Right lobe of liver (tissue), 6 donors: ENCODE data around the gene AK3. TPM values are rescaled to one million over a fixed set of nuclear protein-coding genes. Genes with fewer than 3 reads are reported as not detected.

Source experiments
- ATAC-seq, 4 donors: fragments of 200-7000 bp; cut with Tn5 transposase; one replicate each; pipeline ENCODE4 v1.9.1; 2020; ENCODE audit warnings: mild to moderate bottlenecking in 4 of 4, moderate library complexity in 4 of 4
- DNase-seq, 3 donors: peaks; one replicate each; pipeline ENCODE4 v3.0.0-alpha.2; 2020
- H3K27ac ChIP-seq, 3 donors: fragments of 200-600 bp; one replicate each; pipeline ENCODE4 v1.8.0; 2022
- H3K27me3 ChIP-seq, 2 donors: fragments of 200-600 bp; one replicate each; pipeline ENCODE4 v1.8.0; 2022
- H3K36me3 ChIP-seq, 4 donors: fragments of 200-600 bp; sonication (generic) in 1 of 4; one replicate each; pipeline versions ENCODE4 v1.5.1 to v1.8.0; 2017 to 2022; ENCODE audit warnings: control low read depth in 1 of 4
- H3K4me1 ChIP-seq, 4 donors: fragments of 200-600 bp; sonication (generic) in 1 of 4; one replicate each; pipeline versions ENCODE4 v1.5.1 to v1.8.0; 2017 to 2022; ENCODE audit warnings: control low read depth in 1 of 4
- H3K4me3 ChIP-seq, 3 donors: fragments of 200-600 bp; one replicate each; pipeline ENCODE4 v1.8.0; 2022
- H3K9me3 ChIP-seq, 4 donors: fragments of 200-600 bp; sonication (generic) in 1 of 4; one replicate each; pipeline versions ENCODE4 v1.5.1 to v1.8.0; 2017 to 2022; ENCODE audit warnings: control low read depth in 1 of 4
- POLR2A ChIP-seq: fragments of 450-650 bp; IDR thresholded peaks from one replicate; pipeline ENCODE4 v1.6.1; 2017; ENCODE audit warnings: antibody characterized with exemption, mild to moderate bottlenecking
- WGBS: methylation state at CpG from one replicate; pipeline ENCODE4 v1.1.6; 2018; ENCODE audit warnings: low coverage, low lambda C conversion rate; ENCODE audit not compliant: insufficient coverage; ENCODE audit errors: missing lambda C conversion rate; 5-methylcytosine and 5-hydroxymethylcytosine counted together
- intact Hi-C, 2 donors: fragments of 100-400 bp; cut with DNase I; formaldehyde crosslinking; loops; one replicate each; pipeline versions ENCODE4 v1.11.2 to v1.14.1; 2022
- total RNA-seq, 6 experiments: library from RNA; depleted of rRNA in 2 of 6; stranded (reverse); fragments of >200 nt in 2 of 6; fragmentation: NEBNext Ultra II Directional in 3 of 6; extraction: Animal tissue kit (Norgen Biotek cat#: 25700) in 3 of 6; gene quantifications; one replicate each; pipeline versions ENCODE4 v1.1.0 to v1.2.4, GENCODE V29; 2016 to 2023
- TF ChIP-seq, protein P1 (sequence below), 4 donors: fragments of 200-600 bp in 3 of 4; fragments of 450-650 bp in 1 of 4; IDR thresholded peaks; one replicate each; pipeline versions ENCODE4 v1.5.1 to v1.8.0; 2016 to 2022; ENCODE audit warnings: antibody characterized with exemption in 4 of 4, mild to moderate bottlenecking in 2 of 4
- donor health status: DM: no; HTN: yes; CAD: no.
- donor health status: DM: no; HTN: no; CAD: no.
- donor health status: DM: no; HTN: no; CAD: no.
- donor health status: DM: no; HTN: yes; CAD: no.
- donor health status: DM: no; HTN: yes; CAD: no.

Gene AK3
- total RNA-seq, 6 experiments from 2014 or later = 72.4 to 131 (median 99.5) TPM

DNA sequence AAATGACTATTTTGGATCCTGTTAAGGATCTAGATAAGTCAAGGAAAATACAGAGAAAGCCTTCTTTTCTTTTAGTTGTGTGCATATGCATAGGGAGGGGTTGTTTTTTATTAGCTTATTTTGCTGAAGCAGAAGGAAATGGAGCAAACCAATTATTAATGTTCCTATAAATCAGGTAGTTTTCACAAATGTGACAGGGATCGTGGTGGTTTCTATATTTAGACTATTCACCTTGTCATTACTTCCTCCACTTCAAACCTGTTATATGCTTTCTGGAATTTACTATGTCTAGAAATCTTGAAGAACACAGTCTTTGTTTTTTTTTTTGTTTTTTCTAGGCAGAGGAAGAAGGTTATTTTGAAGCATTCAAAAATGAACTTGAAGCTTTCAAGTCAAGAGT is 39.5 kb downstream of the AK3 start:
- Histone ChIP-seq H3K27ac (no peak overlapping the region), H3K36me3 (peaks cover 0 to 60% (median 18%) of the 10 kb centered on the region in 4 donors), H3K9me3 (no peaks in the 10 kb centered on the region), H3K4me1 (peaks cover 0 to 24% (median 4%) of the 10 kb centered on the region in 4 donors), H3K4me3 (no peak overlapping the region), H3K27me3 (no peaks in the 10 kb centered on the region)
- intact Hi-C loops = no loop called here
- 60% methylated on average over 1 of the region's 1 CpG for WGBS
- ATAC-seq (no peak), DNase-seq (no peak)
- no peak for TF ChIP-seq POLR2A
- TF ChIP-seq, protein P1, sequence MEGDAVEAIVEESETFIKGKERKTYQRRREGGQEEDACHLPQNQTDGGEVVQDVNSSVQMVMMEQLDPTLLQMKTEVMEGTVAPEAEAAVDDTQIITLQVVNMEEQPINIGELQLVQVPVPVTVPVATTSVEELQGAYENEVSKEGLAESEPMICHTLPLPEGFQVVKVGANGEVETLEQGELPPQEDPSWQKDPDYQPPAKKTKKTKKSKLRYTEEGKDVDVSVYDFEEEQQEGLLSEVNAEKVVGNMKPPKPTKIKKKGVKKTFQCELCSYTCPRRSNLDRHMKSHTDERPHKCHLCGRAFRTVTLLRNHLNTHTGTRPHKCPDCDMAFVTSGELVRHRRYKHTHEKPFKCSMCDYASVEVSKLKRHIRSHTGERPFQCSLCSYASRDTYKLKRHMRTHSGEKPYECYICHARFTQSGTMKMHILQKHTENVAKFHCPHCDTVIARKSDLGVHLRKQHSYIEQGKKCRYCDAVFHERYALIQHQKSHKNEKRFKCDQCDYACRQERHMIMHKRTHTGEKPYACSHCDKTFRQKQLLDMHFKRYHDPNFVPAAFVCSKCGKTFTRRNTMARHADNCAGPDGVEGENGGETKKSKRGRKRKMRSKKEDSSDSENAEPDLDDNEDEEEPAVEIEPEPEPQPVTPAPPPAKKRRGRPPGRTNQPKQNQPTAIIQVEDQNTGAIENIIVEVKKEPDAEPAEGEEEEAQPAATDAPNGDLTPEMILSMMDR (IDR thresholded peaks at IDR 0.05) = no peak

DNA sequence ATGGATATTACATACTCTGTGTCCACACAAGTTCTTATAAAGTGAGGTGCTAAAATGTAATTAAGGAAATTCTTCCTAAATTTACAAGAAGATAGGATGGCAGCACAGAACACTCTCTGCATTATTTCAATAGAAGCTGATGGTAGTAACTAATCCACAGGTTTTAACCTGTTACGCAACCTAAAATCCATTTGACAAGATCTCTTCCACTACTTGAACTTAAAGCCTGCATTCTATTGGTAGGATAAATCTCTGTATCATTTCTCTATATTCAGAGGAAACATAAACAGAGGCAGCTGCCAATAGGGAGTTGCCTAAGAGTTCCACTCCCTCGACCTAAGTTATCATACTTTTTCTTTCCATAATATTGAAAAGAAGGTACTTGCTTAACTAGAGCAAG is 40.1 kb downstream of the AK3 start:
- TF ChIP-seq POLR2A = no peak
- TF ChIP-seq, protein P1 (IDR thresholded peaks at IDR 0.05) = no peak
- intact Hi-C loops = no loop called here
- WGBS = 59% methylated on average over 2 of the region's 2 CpGs
- Histone ChIP-seq H3K4me3 (no peak overlapping the region), H3K27me3 (no peaks in the 10 kb centered on the region), H3K4me1 (peaks cover 0 to 24% (median 4%) of the 10 kb centered on the region in 4 donors), H3K9me3 (no peaks in the 10 kb centered on the region), H3K27ac (peak overlapping the region in 1 of 3 donors; percentile 14), H3K36me3 (peaks cover 0 to 56% (median 18%) of the 10 kb centered on the region in 4 donors)
- ATAC-seq (peak in 1 of 4 donors; percentile 25), DNase-seq (no peak)

DNA sequence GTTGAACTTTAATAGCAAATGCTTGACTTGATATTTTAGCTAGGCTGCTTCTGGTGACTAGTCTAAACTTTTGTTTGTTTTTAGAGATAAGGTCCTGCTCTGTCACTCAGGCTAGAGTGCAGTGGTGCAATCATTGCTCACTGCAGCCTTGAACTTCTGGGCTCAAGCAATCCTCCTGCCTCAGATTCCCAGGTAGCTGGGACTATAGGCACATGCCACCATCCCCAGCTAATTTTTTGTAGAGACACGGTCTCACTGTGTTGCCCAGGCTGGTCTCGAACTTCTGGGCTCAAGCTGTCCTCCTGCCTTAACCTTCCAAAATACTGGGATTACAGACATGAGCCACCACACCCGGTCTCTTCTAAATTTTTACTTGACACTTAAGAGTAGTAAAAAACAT is 40.9 kb downstream of the AK3 start:
- peak; percentile 92 to 94 (median 93) for ATAC-seq
- DNase-seq = peak; percentile 52 to 75 (median 62)
- WGBS = 61% methylated on average over 3 of the region's 3 CpGs
- Histone ChIP-seq H3K36me3 (peaks cover 0 to 53% (median 18%) of the 10 kb centered on the region in 4 donors), H3K27ac (peak overlapping the region in 1 of 3 donors; percentile 14), H3K4me3 (no peak overlapping the region), H3K9me3 (no peaks in the 10 kb centered on the region), H3K4me1 (peaks cover 0 to 24% (median 4%) of the 10 kb centered on the region in 4 donors), H3K27me3 (no peaks in the 10 kb centered on the region)
- TF ChIP-seq, protein P1 (IDR thresholded peaks at IDR 0.05) = no peak
- no peak for TF ChIP-seq POLR2A
- intact Hi-C loops = no loop called here

DNA sequence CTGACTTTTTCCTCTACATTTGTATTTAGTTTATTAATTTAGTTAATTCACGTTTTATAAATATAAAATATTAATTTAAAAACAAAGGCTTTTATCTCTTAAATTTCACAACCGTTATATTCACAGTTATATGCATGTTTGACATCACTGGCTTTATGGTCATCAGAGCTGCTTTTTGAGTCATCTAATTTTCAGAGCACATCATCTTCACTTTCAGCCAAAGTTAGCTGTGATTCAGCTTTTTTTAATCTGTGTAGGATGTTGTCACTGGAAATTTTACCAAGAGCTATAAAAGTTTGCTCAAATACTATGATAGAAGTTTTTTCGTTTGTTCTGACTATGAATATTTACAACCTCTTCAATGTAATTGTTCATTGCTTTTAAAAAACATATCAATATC is 49.2 kb downstream of the AK3 start:
- Histone ChIP-seq H3K36me3 (peaks cover 0 to 25% (median 5%) of the 10 kb centered on the region in 4 donors), H3K27ac (no peak overlapping the region), H3K4me3 (no peak overlapping the region), H3K4me1 (no peaks in the 10 kb centered on the region), H3K9me3 (no peaks in the 10 kb centered on the region), H3K27me3 (no peaks in the 10 kb centered on the region)
- no peak for DNase-seq
- no peak for ATAC-seq
- intact Hi-C loops = no loop called here
- 86% methylated on average over 3 of the region's 3 CpGs for WGBS
- TF ChIP-seq POLR2A = no peak
- TF ChIP-seq, protein P1 (IDR thresholded peaks at IDR 0.05) = no peak

DNA sequence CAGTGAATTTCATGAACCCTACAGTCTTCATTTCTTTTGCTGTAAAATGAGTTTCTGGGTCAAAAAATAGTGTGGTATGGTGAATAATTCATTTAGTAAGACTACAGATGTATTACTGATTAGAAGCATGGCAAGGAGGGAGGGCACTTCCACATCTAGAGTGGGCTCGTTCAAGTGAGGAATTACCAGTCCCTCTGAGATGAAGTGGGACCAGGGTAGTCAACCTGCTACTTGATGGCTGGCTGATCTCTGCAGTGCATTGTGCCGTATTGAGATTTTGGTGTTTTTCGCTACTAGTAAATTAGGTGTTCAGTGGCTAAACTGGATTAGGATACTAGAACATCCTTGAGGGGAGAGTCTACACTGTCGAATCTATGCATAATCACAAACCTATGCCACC is 50.9 kb downstream of the AK3 start:
- intact Hi-C loops = no loop called here
- DNase-seq (no peak), ATAC-seq (no peak)
- Histone ChIP-seq H3K27ac (no peak overlapping the region), H3K36me3 (peaks cover 0 to 38% (median 3%) of the 10 kb centered on the region in 4 donors), H3K9me3 (no peaks in the 10 kb centered on the region), H3K27me3 (no peaks in the 10 kb centered on the region), H3K4me3 (no peak overlapping the region), H3K4me1 (no peaks in the 10 kb centered on the region)
- WGBS = 81% methylated on average over 2 of the region's 4 CpGs
- TF ChIP-seq, protein P1 (IDR thresholded peaks at IDR 0.05) = no peak
- TF ChIP-seq POLR2A = no peak
